CD14-positive monocyte (primary cell): ENCODE measurements around the gene RALGAPA2. TPM values are rescaled to one million over a fixed set of nuclear protein-coding genes. Genes with fewer than 3 reads are reported as not detected.

Experiments used
- DNase-seq, 3 donors: peaks; one replicate each; pipeline ENCODE4 v3.0.0-alpha.2; 2011 to 2022
- H2AFZ ChIP-seq: 2 replicates; pipeline ENCODE4 v1.6.0; 2012; ENCODE audit warnings: mild to moderate bottlenecking, low read depth, low read length, inconsistent platforms; ENCODE audit not compliant: insufficient read depth, poor library complexity, severe bottlenecking
- H3K27ac ChIP-seq, 2 donors: 1 replicate in 1 of 2; 2 replicates in 1 of 2; pipeline ENCODE4 v1.5.1; 2012 to 2013; ENCODE audit warnings: low read length in 2 of 2, control low read depth in 1 of 2, inconsistent platforms in 1 of 2, low read depth in 1 of 2, mild to moderate bottlenecking in 1 of 2
- H3K27me3 ChIP-seq, 2 donors: one replicate each; pipeline versions ENCODE4 v1.6.0 to v1.6.1; 2011 to 2013; ENCODE audit warnings: low read length in 2 of 2; ENCODE audit not compliant: control insufficient read depth in 2 of 2, insufficient read depth in 2 of 2
- H3K36me3 ChIP-seq, 2 donors: replicated peaks in 1 of 2; 1 replicate in 1 of 2; 2 replicates in 1 of 2; pipeline versions ENCODE4 v1.5.1 to v1.6.1; 2012 to 2013; ENCODE audit warnings: low read length in 2 of 2, control low read depth in 1 of 2, inconsistent platforms in 1 of 2, mild to moderate bottlenecking in 1 of 2; ENCODE audit not compliant: insufficient read depth in 2 of 2, control insufficient read depth in 1 of 2
- H3K4me1 ChIP-seq, 2 donors: 1 replicate in 1 of 2; 2 replicates in 1 of 2; pipeline versions ENCODE4 v1.5.1 to v1.6.1; 2012 to 2013; ENCODE audit warnings: low read length in 2 of 2, control low read depth in 1 of 2, inconsistent platforms in 1 of 2, mild to moderate bottlenecking in 1 of 2, moderate library complexity in 1 of 2; ENCODE audit not compliant: insufficient read depth in 2 of 2, control insufficient read depth in 1 of 2
- H3K4me2 ChIP-seq: replicated peaks from 2 replicates; pipeline ENCODE3; 2012; ENCODE audit warnings: low read length, moderate library complexity, mild to moderate bottlenecking; ENCODE audit not compliant: poor library complexity, severe bottlenecking; ENCODE audit errors: extremely low read depth
- H3K4me3 ChIP-seq, 3 experiments: fragments of 200-600 bp in 1 of 3; sonication (generic) in 1 of 3; replicated peaks in 1 of 3; 1 replicate in 2 of 3; 2 replicates in 1 of 3; pipeline ENCODE4 v1.5.1; 2011 to 2013; ENCODE audit warnings: low read length in 3 of 3, mild to moderate bottlenecking in 3 of 3, control low read depth in 2 of 3, low read depth in 2 of 3, inconsistent platforms in 1 of 3, moderate library complexity in 1 of 3
- H3K79me2 ChIP-seq: 2 replicates; pipeline ENCODE4 v1.6.0; 2012; ENCODE audit warnings: mild to moderate bottlenecking, control low read depth, inconsistent platforms, low read length, moderate library complexity; ENCODE audit not compliant: insufficient read depth
- H3K9ac ChIP-seq: 2 replicates; pipeline ENCODE4 v1.6.0; 2017; ENCODE audit warnings: low read length, mild to moderate bottlenecking; ENCODE audit not compliant: insufficient read depth, poor library complexity, severe bottlenecking
- H3K9me3 ChIP-seq, 2 donors: replicated peaks in 1 of 2; 1 replicate in 1 of 2; 2 replicates in 1 of 2; pipeline versions ENCODE4 v1.5.1 to v1.6.1; 2012 to 2013; ENCODE audit warnings: low read length in 2 of 2, control low read depth in 1 of 2; ENCODE audit not compliant: control insufficient read depth in 1 of 2, insufficient read depth in 1 of 2
- H4K20me1 ChIP-seq: 2 replicates; pipeline ENCODE4 v1.6.0; 2012; ENCODE audit warnings: mild to moderate bottlenecking, low read length, control low read depth, moderate library complexity; ENCODE audit not compliant: insufficient read depth
- H3K27ac Mint-ChIP-seq, 7 donors: one replicate each; pipeline ENCODE4 v1.8.0; 2020; ENCODE audit warnings: mild to moderate bottlenecking in 7 of 7, mixed read lengths in 7 of 7, moderate library complexity in 6 of 7, inconsistent platforms in 2 of 7
- H3K27me3 Mint-ChIP-seq, 3 donors: one replicate each; pipeline ENCODE4 v1.8.0; 2021 to 2022; ENCODE audit warnings: low read depth in 3 of 3, mild to moderate bottlenecking in 3 of 3, mixed read lengths in 3 of 3, moderate library complexity in 3 of 3, inconsistent platforms in 1 of 3
- H3K36me3 Mint-ChIP-seq, 2 donors: one replicate each; pipeline ENCODE4 v1.8.0; 2020; ENCODE audit warnings: mixed read lengths in 2 of 2, inconsistent platforms in 1 of 2, mild to moderate bottlenecking in 1 of 2
- H3K4me1 Mint-ChIP-seq: one replicate; pipeline ENCODE4 v1.8.0; 2020; ENCODE audit warnings: mild to moderate bottlenecking, mixed read lengths
- H3K4me3 Mint-ChIP-seq, 2 donors: one replicate each; pipeline ENCODE4 v1.8.0; 2020; ENCODE audit warnings: mild to moderate bottlenecking in 2 of 2, mixed read lengths in 2 of 2, moderate library complexity in 1 of 2
- H3K9me3 Mint-ChIP-seq, 7 donors: one replicate each; pipeline ENCODE4 v1.8.0; 2020 to 2022; ENCODE audit warnings: mixed read lengths in 7 of 7, mild to moderate bottlenecking in 6 of 7, moderate library complexity in 6 of 7, inconsistent platforms in 2 of 7
- WGBS: methylation state at CpG from one replicate; pipeline ENCODE4 v1.1.5; 2013; ENCODE audit warnings: missing lambda C conversion rate; ENCODE audit not compliant: insufficient coverage; 5-methylcytosine and 5-hydroxymethylcytosine counted together
- intact Hi-C, 2 donors: fragments of 100-400 bp; cut with micrococcal nuclease; formaldehyde crosslinking; loops; one replicate each; pipeline versions ENCODE4 v1.15.0 to v1.15.1; 2023
- polyA plus RNA-seq, 3 donors: library from polyadenylated mRNA; depleted of rRNA in 1 of 3; unstranded in 2 of 3; stranded (reverse) in 1 of 3; fragments of 300-500 nt in 2 of 3; fragments of >200 nt in 1 of 3; fragmentation: Illumina TruSeq in 2 of 3; gene quantifications; 1 replicate in 2 of 3; 2 replicates in 1 of 3; pipeline ENCODE4 v1.2.3, GENCODE V29; 2012 to 2021
- TF ChIP-seq, protein P1 (sequence below): fragments of 200-600 bp; IDR thresholded peaks from one replicate; pipeline ENCODE4 v1.8.0; 2022; ENCODE audit warnings: antibody characterized with exemption, mild to moderate bottlenecking

Gene RALGAPA2
- polyA plus RNA-seq, 3 donors: 6.2 to 13.0 (median 8.9) TPM

GRCh38 chr20:20712004-20712473 lies 405 bp downstream of the RALGAPA2 start:
- DNase-seq: no peak
- peak overlapping the region; percentile 63 to 90 (median 83) for H3K27ac Mint-ChIP-seq
- under 1% methylated on average over 33 of the region's 33 CpGs for WGBS
- H3K9me3 Mint-ChIP-seq: peaks cover 0 to 3% (median 0%) of the 10 kb centered on the region in 7 donors
- Histone ChIP-seq H3K4me2 (peak overlapping the region; percentile 85), H4K20me1 (peaks cover 22% of the 10 kb centered on the region), H3K79me2 (peaks cover 53% of the 10 kb centered on the region), H3K36me3 (no peaks in the 10 kb centered on the region), H3K9me3 (no peaks in the 10 kb centered on the region), H2AFZ (peak overlapping the region; percentile 94), H3K27me3 (no peaks in the 10 kb centered on the region), H3K4me1 (peaks cover 28 to 43% of the 10 kb centered on the region in 2 donors), H3K27ac (peak overlapping the region; percentile 88 to 91), H3K9ac (peak overlapping the region; percentile 87), H3K4me3 (peak overlapping the region; percentile 59 to 97 (median 90))
- H3K36me3 Mint-ChIP-seq: peaks cover 2 to 10% of the 10 kb centered on the region in 2 donors
- H3K4me3 Mint-ChIP-seq: peak overlapping the region; percentile 86 to 94
- H3K27me3 Mint-ChIP-seq: peaks cover 0 to 3% (median under 1%) of the 10 kb centered on the region in 3 donors
- TF ChIP-seq, protein P1, sequence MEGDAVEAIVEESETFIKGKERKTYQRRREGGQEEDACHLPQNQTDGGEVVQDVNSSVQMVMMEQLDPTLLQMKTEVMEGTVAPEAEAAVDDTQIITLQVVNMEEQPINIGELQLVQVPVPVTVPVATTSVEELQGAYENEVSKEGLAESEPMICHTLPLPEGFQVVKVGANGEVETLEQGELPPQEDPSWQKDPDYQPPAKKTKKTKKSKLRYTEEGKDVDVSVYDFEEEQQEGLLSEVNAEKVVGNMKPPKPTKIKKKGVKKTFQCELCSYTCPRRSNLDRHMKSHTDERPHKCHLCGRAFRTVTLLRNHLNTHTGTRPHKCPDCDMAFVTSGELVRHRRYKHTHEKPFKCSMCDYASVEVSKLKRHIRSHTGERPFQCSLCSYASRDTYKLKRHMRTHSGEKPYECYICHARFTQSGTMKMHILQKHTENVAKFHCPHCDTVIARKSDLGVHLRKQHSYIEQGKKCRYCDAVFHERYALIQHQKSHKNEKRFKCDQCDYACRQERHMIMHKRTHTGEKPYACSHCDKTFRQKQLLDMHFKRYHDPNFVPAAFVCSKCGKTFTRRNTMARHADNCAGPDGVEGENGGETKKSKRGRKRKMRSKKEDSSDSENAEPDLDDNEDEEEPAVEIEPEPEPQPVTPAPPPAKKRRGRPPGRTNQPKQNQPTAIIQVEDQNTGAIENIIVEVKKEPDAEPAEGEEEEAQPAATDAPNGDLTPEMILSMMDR: no peak
- intact Hi-C loops: loop anchor here in 1 of 2 donors (10.0 kb wide), 2 partner anchors 113 to 593 kb away; partner anchors contain the start of gene XRN2
- peaks cover 47% of the 10 kb centered on the region for H3K4me1 Mint-ChIP-seq

DNA sequence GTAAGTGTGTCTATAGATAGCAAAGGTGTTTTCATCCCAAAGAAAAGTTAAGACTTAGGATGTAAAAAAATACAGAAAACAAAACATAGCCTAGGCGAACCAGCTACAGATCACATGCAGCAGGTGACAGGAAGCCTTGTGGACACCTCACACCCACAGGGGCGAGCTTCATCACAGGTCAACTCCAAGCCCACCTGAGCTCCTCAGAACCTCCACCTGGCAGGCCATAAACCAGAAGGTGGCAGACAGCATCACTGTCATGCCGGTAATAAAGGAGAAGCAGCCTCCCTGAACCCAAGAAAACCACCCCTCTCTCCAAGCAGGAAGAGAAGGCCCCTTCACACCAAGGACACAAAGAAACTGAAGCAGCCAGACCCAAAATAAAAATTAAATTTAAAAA lies 1.0 kb downstream of the RALGAPA2 start:
- peaks cover 60% of the 10 kb centered on the region for H3K79me2 ChIP-seq
- H3K4me3 Mint-ChIP-seq: peak overlapping the region; percentile 86 to 89
- peaks cover 34 to 49% of the 10 kb centered on the region in 2 donors for H3K4me1 ChIP-seq
- H3K27ac Mint-ChIP-seq: peak overlapping the region; percentile 72 to 90 (median 83)
- H3K9me3 Mint-ChIP-seq: peaks cover 0 to 3% (median 0%) of the 10 kb centered on the region in 7 donors
- peaks cover 54% of the 10 kb centered on the region for H3K4me1 Mint-ChIP-seq
- intact Hi-C loops: loop anchor here in 1 of 2 donors (10.0 kb wide), 2 partner anchors 113 to 593 kb away; partner anchors contain the start of gene XRN2
- peak overlapping the region; percentile 94 for H2AFZ ChIP-seq
- TF ChIP-seq, protein P1: no peak
- 0% methylated on average over 1 of the region's 3 CpGs for WGBS
- peaks cover 4 to 11% of the 10 kb centered on the region in 2 donors for H3K36me3 Mint-ChIP-seq
- peak overlapping the region in 1 of 2 donors; percentile 91 for H3K27ac ChIP-seq
- peaks cover 25% of the 10 kb centered on the region for H4K20me1 ChIP-seq
- DNase-seq: peak in 1 of 3 donors; percentile 30
- H3K27me3 ChIP-seq: no peaks in the 10 kb centered on the region
- H3K9me3 ChIP-seq: no peaks in the 10 kb centered on the region
- no peaks in the 10 kb centered on the region for H3K36me3 ChIP-seq
- H3K4me3 ChIP-seq: peak overlapping the region; percentile 59 to 97 (median 90)
- peaks cover 0 to 3% (median 0%) of the 10 kb centered on the region in 3 donors for H3K27me3 Mint-ChIP-seq
- peak overlapping the region; percentile 87 for H3K9ac ChIP-seq
- peak overlapping the region; percentile 85 for H3K4me2 ChIP-seq
